ENCODE measurements around the gene TPD52L2.

Gene TPD52L2

DNA sequence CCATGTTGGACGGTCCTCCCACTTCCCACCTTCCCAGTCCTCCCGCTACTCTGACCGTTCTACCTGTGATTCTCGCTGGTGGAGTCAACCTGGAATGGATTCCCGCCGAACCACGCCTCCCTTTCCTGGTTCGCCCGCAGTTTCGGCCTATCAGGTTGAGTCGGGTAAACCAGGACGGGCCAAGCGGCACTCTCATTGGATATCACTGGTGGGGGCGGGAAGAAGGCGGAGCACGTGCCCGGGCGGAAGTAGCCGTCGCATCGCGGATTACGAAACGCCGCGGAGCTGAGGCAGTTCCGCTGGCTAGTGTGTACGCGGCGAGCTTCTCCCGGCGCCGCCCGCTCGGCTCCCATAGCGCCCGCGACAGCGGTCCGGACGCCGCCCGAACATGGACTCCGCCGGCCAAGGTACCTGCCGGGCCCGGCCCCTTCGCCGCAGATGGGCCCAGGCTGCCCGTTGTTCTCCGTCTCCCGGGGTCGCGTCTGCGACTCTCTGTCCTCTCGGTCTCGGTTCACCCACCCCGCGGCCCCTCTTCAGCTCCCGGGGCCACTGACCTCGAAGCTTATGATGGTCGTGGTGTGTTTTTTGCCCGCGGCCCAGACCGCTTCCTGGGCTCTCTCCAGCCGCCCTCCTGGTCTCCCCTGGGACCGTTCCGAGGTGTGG, at the start of gene TPD52L2:
TPD52L2 (plus strand) TSS at position 293 of the 663 bp plus-strand sequence; CDS start at position 389, 96 bp downstream.
- peak; percentile 96 for DNase-seq (ENCODE audit: low read depth in 1 of 2, low spot score in 1 of 2)

DNA sequence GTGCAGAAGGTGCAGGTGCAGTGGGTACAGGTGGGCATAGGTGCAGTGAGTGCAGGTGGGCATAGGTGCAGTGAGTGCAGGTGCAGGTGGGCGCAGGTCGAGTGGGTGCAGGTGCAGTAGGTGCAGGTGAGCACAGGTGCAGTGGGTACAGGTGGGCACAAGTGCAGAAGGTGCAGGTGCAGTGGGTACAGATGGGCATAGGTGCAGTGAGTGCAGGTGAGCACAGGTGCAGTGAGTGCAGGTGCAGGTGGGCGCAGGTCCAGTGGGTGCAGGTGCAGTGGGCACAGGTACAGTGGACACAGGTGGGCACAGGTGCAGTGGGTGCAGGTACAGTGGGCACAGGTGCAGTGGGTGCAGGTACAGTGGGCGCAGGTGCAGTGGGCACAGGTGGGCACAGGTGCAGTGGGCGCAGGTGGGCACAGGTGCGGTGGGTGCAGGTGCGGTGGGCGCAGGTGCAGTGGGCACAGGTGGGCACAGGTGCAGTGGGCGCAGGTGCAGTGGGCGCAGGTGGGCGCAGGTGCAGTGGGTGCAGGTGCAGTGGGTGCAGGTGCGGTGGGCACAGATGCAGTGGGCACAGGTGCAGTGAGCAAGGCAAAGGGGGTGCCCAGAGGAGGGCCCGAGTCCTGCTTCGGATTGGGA, 49.3 kb upstream of the TPD52L2 start:
- DNase-seq (ENCODE audit: low read depth in 1 of 2, low spot score in 1 of 2), result no peak

DNA sequence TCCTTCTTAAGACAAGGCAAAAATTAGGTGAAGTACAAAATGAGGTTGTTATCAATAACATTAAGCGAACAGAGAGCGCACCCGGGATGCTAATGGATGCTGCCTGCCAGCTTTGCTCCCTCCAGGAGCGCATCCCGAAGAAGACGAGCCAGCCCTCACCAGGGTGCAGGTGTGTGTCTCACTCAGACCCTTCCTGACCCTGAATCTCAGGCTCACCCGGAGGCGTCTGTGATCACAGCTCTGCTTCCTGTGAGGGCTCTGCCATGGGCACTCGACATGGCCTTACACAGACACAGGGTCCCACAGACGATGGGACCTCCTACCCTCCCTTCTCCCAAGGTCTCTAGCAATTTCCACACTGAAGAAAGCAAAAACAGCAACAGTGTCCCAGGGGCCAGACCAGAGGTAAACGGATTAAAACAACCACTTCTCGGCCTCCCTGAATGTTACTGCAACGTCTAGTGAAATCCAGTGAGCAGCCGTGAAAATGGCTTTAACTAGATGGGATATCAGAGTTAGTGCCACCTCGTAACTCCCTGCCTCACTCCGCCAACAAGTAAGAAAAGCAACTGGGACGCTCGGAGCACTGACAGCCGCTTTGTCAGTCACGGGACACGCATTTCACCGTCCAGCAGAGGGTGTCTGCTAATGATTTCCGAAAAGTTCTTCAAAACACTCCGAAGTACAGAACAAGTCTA, 45.7 kb upstream of the TPD52L2 start:
- no peak for DNase-seq (ENCODE audit: low read depth in 1 of 2, low spot score in 1 of 2)

DNA sequence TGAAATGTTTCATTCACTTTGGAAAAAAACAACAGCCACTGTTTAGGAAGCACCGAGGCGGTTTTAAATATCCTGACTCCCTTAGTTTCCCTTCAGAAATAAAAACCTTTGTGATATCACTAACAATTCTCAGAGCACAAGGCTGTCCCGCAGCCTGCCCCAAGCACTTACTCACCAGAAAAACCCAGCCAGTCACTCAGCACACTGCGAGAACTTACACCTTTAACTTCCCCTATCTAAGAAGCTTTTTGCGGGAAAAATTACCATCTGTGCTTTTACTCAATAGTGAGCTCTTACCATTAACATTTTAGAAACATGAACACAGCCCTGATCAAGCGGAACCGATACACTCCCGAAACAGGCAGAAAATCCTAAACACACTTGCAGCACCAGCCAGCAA, 43.3 kb upstream of the TPD52L2 start:
- DNase-seq (ENCODE audit: low read depth in 1 of 2, low spot score in 1 of 2), result no peak

DNA sequence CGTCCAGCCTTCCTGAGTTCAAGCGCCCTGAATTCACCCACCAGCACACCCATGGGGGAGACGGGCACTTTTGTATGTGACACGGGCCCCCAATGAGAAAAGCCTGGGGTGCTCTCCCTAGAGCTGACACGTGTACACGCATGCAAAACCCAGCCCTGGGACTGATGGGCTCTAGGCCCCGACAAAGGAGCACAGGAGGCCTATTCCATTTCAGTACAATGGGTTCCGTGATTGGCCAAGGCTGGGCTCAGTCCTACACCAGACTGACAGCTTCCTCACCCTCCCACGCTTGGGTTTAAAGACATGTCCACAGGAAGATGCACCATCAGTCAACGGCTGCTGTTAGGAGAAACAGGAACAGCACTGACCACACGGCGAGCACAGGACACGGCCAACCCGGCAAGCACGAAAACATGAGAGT, 42.8 kb upstream of the TPD52L2 start:
- no peak for DNase-seq (ENCODE audit: low read depth in 1 of 2, low spot score in 1 of 2)

DNA sequence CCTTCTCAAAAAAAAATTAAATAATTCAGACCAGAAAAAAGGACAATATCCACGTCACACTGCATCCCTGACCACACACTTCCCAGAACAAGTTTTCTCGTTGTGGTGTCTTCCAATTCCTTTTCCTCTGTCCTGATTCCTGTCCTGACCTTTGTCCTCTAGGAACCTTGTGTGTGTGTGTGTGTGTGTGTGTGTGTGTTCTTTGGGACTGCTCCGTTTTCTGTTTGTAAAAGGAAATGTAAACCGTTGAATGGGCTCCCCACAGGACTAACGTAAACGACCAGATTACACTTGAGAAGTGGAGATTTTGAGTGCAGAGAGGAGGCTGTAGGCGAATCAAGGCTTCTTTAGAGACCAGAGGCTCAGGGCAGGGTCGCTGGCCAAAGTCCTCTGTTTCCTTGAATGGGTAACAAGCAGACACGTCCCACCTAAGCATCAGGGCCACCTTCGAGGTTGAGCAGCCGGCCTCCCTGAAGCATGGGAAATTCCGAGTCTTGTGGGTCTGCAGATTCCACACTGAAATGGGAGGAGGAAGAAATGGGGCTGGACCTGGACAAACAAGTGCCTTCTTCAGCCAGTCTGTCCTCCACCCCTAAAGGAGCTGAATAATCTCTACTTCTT, 41.3 kb upstream of the TPD52L2 start:
- no peak for DNase-seq (ENCODE audit: low read depth in 1 of 2, low spot score in 1 of 2)

DNA sequence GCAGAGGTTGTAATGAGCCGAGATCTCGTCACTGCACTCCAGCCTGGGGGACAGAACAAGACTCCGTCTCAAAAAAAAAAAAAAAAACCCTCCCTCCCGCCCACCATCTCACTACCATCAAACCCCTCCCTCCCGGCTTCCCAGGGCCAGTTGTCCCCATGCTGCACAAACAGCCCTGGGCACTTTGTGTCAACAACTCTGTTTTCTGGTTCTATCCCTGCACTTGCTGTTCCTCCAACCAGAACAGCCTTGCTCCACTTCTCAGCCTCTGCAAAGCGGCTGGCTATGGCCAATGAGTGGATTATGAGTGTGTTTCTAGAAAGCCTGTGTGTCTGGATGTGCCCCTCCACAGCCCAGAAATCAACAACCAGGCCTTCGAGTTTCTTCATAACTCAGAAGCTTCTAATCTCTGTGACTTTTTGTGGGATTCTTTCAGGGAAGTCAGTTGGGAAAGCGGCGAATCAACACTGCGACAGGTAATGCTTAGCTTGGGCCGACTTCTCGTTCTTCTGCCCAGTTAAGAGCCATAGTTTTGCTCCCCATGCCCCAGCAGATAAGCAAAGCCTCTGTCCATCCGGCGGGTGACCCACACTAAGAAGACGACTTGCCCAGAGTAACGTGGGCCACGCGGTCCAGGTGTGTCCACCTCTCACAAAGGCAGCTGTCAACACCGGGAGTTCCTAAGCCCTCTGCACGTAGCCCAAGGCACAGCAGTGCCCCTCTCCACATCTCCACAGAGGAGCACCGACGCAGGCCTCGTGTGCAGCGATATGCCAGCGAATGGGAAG, 39.5 kb upstream of the TPD52L2 start:
- no peak for DNase-seq (ENCODE audit: low read depth in 1 of 2, low spot score in 1 of 2)

DNA sequence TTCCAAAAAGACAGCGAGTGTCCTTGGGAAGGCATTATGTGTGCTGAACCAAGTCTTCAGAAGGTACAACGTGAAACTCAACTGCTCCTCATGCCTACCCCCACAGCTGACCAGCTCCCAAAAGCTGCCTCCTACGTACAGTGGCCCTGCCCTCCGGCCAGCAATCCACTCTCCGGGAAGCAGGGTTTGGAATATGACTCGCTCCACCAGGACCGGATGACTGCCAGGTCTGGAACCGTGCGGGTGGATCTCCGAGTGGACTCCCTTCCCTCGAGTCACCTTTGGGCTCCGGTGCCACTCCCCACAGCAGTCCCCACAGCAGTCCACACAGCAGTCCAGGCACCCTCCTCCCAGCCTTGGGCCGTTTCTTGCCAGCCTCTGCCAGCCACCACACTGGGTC, 38.3 kb upstream of the TPD52L2 start:
- DNase-seq (ENCODE audit: low read depth in 1 of 2, low spot score in 1 of 2), result no peak

DNA sequence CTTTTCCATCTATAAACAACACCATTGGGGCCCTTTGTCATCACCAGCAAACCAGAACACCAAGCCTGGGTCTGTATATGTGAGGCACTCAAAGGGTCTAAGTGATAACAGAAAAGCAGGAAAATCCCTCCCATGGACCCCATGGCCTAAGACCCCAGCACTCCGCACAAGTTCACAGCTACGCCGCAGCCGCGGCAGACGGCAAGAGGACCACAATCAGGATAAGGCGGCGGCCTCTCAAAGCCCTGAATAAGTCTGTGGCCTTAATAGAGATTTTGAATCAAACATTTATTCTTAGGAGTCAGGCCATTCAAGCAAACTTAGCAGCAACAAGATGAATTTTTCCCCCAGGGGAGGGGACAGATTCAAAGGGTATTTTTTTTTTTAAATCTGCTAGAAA, 36.9 kb upstream of the TPD52L2 start:
- no peak for DNase-seq (ENCODE audit: low read depth in 1 of 2, low spot score in 1 of 2)

DNA sequence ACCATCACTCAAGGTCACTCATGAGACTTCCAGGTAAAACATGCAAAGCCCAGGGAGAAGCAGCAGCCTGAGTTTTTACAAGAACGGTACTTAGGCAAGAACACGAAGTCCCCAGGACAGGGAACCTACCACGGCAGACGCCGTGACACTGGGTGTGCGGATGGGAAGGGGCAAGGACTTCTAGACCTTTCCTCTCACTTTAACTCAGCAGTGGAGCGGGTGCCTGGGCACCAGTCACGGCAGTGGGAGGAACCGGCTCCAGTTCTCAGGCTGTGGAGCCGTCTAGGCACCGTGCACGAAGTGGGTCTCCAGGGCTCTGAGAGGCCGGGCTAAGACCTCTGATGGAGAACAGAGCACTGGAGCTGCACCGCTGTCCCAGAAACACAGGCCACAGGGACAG, 36.5 kb upstream of the TPD52L2 start:
- DNase-seq (ENCODE audit: low read depth in 1 of 2, low spot score in 1 of 2), result no peak

DNA sequence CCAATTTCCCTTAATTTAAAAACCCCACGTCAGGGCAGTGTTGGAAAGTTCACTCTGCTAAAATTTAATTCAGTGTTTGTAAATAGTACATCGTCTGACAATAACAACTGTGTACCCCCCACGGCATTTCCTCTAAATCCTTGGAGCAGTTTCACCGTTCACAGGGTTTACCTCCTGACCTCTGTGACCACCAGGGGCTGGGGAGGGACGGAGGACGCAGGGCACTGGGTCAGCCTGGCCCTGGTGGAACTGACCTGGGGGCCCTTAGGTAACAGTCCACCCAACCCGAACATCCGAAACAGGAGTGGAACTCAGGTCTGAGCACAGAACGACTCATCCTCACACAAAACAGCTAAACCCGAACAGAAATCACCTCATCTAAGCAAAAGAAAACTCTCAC, 36.1 kb upstream of the TPD52L2 start:
- no peak for DNase-seq (ENCODE audit: low read depth in 1 of 2, low spot score in 1 of 2)

DNA sequence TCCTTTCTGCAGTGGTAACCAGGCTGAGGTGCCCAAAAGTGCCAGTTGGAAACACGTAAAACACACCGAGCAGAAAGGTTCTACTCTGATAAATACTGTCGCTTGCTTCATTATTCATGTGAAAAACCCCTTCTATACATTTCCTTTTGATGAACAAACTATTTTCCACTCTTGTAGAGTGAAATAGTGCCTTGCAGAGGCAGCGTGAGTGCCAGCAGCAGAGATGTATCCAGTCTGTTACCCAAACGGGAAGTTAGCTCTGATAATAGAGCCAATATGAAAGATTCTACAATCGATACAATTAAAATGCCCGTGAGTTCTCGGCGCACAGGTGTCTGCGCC, 35.5 kb upstream of the TPD52L2 start:
- DNase-seq (ENCODE audit: low read depth in 1 of 2, low spot score in 1 of 2), result no peak

DNA sequence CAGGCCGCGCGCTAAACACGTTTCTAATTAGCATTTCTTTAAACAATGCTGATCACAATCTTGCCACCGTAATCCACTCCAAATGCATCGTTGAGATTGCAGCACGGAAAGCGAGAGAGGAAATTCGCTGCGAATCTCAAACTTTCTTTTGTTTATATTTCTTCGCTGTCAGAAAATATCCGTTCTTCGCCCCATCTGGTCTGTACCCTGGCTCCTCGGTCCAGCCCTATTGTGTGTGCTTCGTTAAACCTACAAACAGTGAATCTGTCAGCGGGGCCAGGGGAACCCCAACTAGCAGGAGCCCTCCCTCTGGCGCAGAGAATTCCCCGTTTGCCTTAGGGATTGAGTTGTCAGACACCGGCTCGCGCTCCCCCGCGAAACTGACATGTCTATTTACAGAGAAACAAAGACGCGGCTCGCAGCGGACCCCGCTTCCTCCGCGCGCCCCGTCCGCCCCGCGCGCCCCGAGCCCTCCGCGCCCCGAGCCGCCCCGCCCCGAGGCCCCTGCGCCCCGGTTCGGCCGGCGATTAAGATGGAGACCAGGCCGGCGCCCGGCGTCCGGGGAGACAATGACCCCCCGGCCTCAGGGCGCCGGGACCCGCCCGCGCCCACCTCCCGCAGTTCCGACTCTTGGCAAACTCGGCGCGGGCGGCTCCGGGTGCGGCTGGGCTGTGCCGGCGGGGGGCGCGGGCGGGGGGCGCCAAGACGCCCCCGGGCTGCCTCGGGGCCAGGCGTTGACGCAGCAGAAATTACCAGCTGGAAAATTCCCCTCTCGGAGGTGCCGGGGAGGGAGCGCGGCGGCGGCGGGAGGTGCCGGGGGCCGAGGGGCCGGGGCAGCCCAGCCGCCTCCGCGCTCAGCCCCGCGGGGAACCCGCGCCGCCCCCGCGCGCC, 34.9 kb upstream of the TPD52L2 start:
- DNase-seq (ENCODE audit: low read depth in 1 of 2, low spot score in 1 of 2), result no peak

DNA sequence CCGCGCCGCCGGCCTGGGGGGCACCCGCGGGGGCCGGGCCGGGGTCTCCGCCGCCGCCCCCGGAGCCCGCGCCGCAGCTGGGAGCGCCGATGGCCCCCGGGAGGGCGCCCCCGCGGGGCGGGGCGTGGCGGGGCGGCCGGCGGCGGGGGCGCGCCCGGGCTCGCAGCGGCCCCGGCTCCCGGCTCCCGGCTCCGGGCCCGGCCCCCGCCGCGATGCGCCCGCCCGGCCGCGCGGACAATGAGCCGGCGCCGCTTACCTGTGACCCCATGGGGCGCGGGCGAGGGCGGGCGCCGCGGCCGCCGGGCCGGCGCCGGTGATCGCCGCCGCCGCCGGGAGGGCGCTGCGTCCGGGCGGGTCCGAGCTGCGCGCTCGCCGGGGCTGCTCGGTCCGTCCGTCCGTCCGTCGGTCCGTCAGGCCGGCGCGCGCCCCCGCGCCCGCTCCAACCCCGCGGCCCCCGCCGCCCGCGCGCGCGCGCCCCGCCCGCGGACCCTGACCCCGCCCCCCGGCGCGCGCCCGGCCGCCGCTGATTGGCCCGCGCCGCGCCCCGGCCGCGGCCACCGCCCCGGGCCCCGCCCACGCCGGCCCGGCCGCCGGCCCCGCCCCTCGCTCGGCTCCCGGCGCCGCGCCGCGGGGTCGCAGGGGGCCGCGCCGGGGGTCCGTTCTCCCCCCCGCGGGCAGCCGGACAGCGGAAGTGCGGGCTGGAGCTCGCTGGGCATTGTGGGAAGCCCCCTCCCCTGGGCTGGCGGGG, 34.1 kb upstream of the TPD52L2 start, which contains the start of gene ZBTB46:
ZBTB46 (minus strand) TSS at position 424 of the 748 bp plus-strand sequence. CDS start 40,507 bp downstream, outside the sequence.
- DNase-seq (ENCODE audit: low read depth in 1 of 2, low spot score in 1 of 2), result no peak

DNA sequence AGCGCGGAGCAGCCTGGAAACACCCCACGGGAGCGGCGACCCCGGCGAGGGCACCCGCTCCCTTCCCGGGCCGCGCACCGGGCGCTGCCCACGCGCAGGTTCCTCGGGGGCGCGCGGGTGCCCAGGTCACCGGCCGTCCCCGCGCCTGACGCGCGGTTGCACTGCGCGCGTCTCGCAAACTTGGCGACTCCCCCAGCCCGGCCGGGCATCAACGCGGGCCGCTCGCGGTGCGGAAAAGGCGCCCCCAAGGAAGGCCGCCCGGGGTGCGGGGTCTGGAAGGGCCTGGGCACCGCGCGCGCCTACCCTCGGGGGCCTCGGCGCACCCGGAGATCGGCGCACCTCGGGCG, 33.5 kb upstream of the TPD52L2 start:
- no peak for DNase-seq (ENCODE audit: low read depth in 1 of 2, low spot score in 1 of 2)

DNA sequence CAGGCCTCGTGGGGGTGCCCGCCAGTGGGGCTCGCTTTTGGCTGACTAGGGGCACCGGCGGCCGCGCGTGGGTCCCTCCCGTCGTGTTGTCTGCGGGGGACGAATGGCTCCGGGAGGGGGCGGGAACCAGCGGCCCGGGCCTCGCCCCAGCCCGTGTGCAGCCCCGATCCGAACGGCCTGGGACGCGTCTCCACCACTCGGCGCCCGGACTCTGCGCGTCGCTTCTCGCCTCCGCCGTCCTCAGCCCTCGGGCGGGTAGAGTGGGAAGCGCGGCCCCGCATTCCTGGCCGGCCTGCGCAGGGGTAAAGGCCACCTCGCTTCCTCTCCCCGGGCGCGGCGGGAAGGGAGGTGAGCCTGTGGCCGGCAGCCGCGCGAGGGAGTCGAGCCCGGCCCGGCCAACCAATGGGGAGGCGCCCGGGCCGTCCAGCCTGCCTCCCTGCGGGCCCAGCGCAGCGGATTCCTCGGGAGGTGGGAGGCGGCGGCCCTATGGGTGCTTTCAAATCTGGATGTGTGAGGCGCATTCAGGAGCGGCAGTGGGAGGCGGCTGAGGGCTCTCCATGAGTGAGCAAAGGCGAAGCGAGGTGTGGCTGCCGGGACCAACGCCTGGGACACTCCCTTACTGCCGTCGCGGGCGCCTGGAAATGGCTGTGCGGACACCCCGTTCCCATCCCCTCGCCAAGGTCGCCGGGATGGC, 32.9 kb upstream of the TPD52L2 start:
- no peak for DNase-seq (ENCODE audit: low read depth in 1 of 2, low spot score in 1 of 2)

DNA sequence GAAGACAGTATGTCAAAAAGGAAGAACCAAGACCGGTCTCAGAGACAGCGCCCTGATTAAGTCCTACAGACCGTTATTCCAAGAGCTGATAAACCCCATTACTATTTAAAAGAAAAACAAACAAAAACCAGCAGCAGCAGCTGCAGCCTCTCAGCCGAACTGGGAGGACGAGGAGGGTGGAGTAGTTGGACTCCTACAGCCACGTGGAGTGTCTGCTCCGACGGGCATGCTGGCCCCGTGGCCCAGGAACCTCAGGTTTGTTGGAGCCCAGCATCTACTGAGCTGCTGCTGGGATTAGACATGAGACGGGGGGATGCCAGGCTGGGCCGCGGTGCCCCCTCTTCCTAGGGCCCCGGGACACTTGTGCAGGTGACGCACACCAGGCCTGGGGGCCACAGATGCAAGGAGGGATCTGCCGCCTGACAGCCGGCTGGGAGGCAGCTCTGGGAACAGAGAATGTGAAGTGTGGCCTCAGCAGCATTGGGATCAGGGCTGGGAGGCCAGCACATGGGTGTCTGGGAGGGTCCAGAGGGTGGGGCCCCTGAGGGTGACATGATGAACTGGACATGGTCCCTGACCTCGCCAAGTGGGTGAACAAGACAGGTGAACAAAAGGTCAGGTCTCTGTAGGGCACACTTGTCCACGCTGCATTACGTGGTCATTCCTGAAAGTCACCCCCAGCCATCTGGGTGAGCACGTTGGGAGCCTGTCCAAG, 31.1 kb upstream of the TPD52L2 start:
- no peak for DNase-seq (ENCODE audit: low read depth in 1 of 2, low spot score in 1 of 2)

DNA sequence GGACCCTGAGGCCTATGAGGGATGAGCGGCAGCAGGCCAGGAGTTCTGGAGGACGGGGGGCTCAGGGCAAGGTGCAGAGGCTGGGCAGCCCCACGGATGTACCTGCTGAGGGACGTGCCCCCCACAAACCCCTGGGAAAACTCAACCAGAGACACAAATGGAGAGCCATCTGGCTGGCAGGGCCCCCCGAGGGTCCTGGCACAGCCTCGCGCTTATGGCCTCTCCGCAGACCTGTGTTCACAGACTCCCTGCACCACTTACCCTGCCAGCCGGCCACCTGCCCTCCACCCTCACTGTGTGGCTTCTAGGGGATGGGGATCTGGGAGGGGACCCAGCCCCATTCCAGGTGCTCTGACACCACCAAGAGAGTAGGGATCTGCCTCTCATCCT, 30.6 kb upstream of the TPD52L2 start:
- DNase-seq (ENCODE audit: low read depth in 1 of 2, low spot score in 1 of 2), result no peak

Data from activated T-helper 1 cell treated with anti-CD3 and anti-CD28 coated beads, Interleukin-2, amount 50 U/mL, for 16 hours (primary cell).